AG04450 (cell line): ENCODE data around the gene SCN1A. TPM values are rescaled to one million over a fixed set of nuclear protein-coding genes. Genes with fewer than 3 reads are reported as not detected.
A peak's percentile ranks its signal among the peaks of the same experiment; 100 is the strongest.

Source experiments
- CTCF ChIA-PET: fragments of 300-600, 350-600 bp; formaldehyde crosslinking; extraction: SDS; loops from one replicate; lab custom pipeline; 2022; ENCODE audit warnings: antibody characterized with exemption, inconsistent platforms; lab: Charles Lee
- POLR2A ChIA-PET: fragments of 350-600 bp; formaldehyde crosslinking; extraction: SDS; loops from one replicate; lab custom pipeline; 2021; ENCODE audit warnings: antibody characterized with exemption, inconsistent platforms; lab: Yijun Ruan, JAX
- DNase-seq: peaks from one replicate; pipeline ENCODE4 v3.0.0-alpha.2; 2011; ENCODE audit warnings: low read depth, low spot score
- H3K27ac ChIP-seq: one replicate; pipeline ENCODE4 v1.5.1; 2012; ENCODE audit warnings: low read depth, low read length, control low read depth
- H3K27me3 ChIP-seq: one replicate; pipeline ENCODE4 v1.6.0; 2012; ENCODE audit warnings: low read length; ENCODE audit not compliant: control insufficient read depth, insufficient read depth
- H3K4me3 ChIP-seq: 2 replicates; pipeline ENCODE4 v1.5.1; 2011; ENCODE audit warnings: mild to moderate bottlenecking, low read depth, low read length, control low read depth
- H3K9me3 ChIP-seq: 2 replicates; pipeline ENCODE4 v1.5.1; 2012; ENCODE audit warnings: low read length; ENCODE audit not compliant: control insufficient read depth, insufficient read depth
- CTCF ChIP-seq: IDR thresholded peaks from 2 replicates; pipeline ENCODE4 v1.5.1; 2011; ENCODE audit warnings: low read depth, low read length, control low read depth, inconsistent platforms
- polyA plus RNA-seq: library from polyadenylated mRNA; depleted of rRNA; stranded (reverse); fragments of >200 nt; gene quantifications from 2 replicates; pipeline ENCODE4 v1.2.3, GENCODE V29; 2011

SCN1A gene
- polyA plus RNA-seq, 1 experiment, result not detected

- Histone ChIP-seq H3K27ac (no peak overlapping the region), H3K9me3 (no peaks in the 10 kb centered on the region), H3K27me3 (no peaks in the 10 kb centered on the region), H3K4me3 (no peak overlapping the region)
- CTCF ChIA-PET, result interaction anchor here (0.8 to 1.5 kb wide), 2 partner anchors 25 to 96 kb away, joined by 5 read pairs; no protein-coding TSS in a partner anchor
- TF ChIP-seq CTCF, result no peak
- no peak for DNase-seq
- POLR2A ChIA-PET, result no interaction called here
These were observed 95.5 kb downstream of the SCN1A start for GRCh38 chr2:166032361-166032760.

- CTCF ChIA-PET, result no interaction called here
- Histone ChIP-seq H3K9me3 (no peaks in the 10 kb centered on the region), H3K27ac (no peak overlapping the region), H3K27me3 (no peaks in the 10 kb centered on the region), H3K4me3 (no peak overlapping the region)
- DNase-seq, result no peak
- POLR2A ChIA-PET, result no interaction called here
- TF ChIP-seq CTCF, result no peak
These were observed 96.8 kb downstream of the SCN1A start for GRCh38 chr2:166031054-166031453.

- Histone ChIP-seq H3K9me3 (no peaks in the 10 kb centered on the region), H3K27me3 (no peaks in the 10 kb centered on the region), H3K4me3 (no peak overlapping the region), H3K27ac (no peak overlapping the region)
- DNase-seq, result no peak
- ChIA-PET POLR2A (no interaction called here), CTCF (interaction anchor here (1.2 to 2.7 kb wide), 2 partner anchors 32 to 102 kb away, joined by 5 to 11 read pairs; partner anchors contain the start of gene SCN1A)
- TF ChIP-seq CTCF, result no peak
These were observed 102.5 kb downstream of the SCN1A start for GRCh38 chr2:166025313-166025712.

DNA sequence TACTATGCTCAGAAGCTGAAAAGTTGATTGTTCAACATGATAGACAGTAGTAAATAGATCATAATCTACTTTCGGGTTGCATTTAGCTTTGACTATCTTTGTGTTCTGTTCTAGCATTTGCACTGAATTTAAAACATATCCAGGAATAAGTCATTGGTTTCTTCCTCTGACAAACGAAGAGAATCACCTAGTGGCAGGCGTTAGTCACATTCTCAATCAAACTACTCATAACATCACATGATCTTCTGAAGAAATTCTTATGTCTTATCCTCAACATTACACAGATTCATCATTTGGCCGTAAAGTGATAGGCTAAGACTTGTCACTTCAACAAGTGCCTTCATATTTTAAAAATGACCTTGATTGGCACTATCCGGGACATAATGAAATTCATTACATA is 110.6 kb downstream of the SCN1A start:
- no peaks in the 10 kb centered on the region for H3K27me3 ChIP-seq
- H3K4me3 ChIP-seq, result no peak overlapping the region
- H3K9me3 ChIP-seq, result no peaks in the 10 kb centered on the region
- no peak for TF ChIP-seq CTCF
- DNase-seq, result no peak
- CTCF ChIA-PET, result no interaction called here
- POLR2A ChIA-PET, result no interaction called here
- no peak overlapping the region for H3K27ac ChIP-seq

- peak; percentile 26 for TF ChIP-seq CTCF
- CTCF ChIA-PET, result no interaction called here
- DNase-seq, result no peak
- POLR2A ChIA-PET, result no interaction called here
- Histone ChIP-seq H3K4me3 (no peak overlapping the region), H3K27me3 (no peaks in the 10 kb centered on the region), H3K27ac (no peak overlapping the region), H3K9me3 (no peaks in the 10 kb centered on the region)
These were observed 113.9 kb downstream of the SCN1A start for GRCh38 chr2:166013878-166014277.
